SK-N-SH treated with all-trans-retinoic acid at 6 μM for 48 hours (cell line): ENCODE measurements around the gene MYLK4.

ENCODE experiments used
- ATAC-seq: fragments of 200-7000 bp; cut with Tn5 transposase; 3 replicates; pipeline ENCODE4 v1.9.1; 2020; ENCODE audit warnings: mild to moderate bottlenecking, moderate library complexity
- ARNTL ChIP-seq: fragments of 450-650 bp; formaldehyde crosslinking; IDR thresholded peaks from 2 replicates; pipeline ENCODE4 v1.5.0; 2020; ENCODE audit warnings: low read depth, mild to moderate bottlenecking, moderate library complexity, borderline replicate concordance
- BACH2 ChIP-seq: fragments of 250-450 bp; sonication (Bioruptor Pico); IDR thresholded peaks from 2 replicates; pipeline ENCODE4 v1.9.0; 2021; ENCODE audit warnings: mild to moderate bottlenecking, borderline replicate concordance
- CSDC2 ChIP-seq: fragments of 250-450 bp; sonication (Bioruptor Pico); IDR thresholded peaks from 2 replicates; pipeline ENCODE4 v1.5.0; 2020; ENCODE audit warnings: mild to moderate bottlenecking, moderate library complexity
- ESRRG ChIP-seq: fragments of 250-450 bp; sonication (Bioruptor Pico); IDR thresholded peaks from 2 replicates; pipeline ENCODE4 v1.6.1; 2021; ENCODE audit warnings: mild to moderate bottlenecking
- GLIS3 ChIP-seq: fragments of 250-450 bp; sonication (Bioruptor Pico); IDR thresholded peaks from 2 replicates; pipeline ENCODE4 v1.5.0; 2020; ENCODE audit warnings: mild to moderate bottlenecking, moderate library complexity
- ISL1 ChIP-seq: fragments of 250-450 bp; sonication (Bioruptor Pico); IDR thresholded peaks from 2 replicates; pipeline ENCODE4 v2.1.2; 2022; ENCODE audit warnings: mild to moderate bottlenecking, moderate library complexity
- OSR1 ChIP-seq: fragments of 250-450 bp; sonication (Bioruptor Pico); IDR thresholded peaks from 2 replicates; pipeline ENCODE4 v1.8.0; 2022; ENCODE audit warnings: moderate library complexity, mild to moderate bottlenecking, inconsistent platforms
- PPARA ChIP-seq: fragments of 250-450 bp; sonication (Bioruptor Pico); IDR thresholded peaks from 2 replicates; pipeline ENCODE4 v1.5.0; 2020; ENCODE audit warnings: mild to moderate bottlenecking, borderline replicate concordance
- RARB ChIP-seq: fragments of 250-450 bp; sonication (Bioruptor Pico); IDR thresholded peaks from 2 replicates; pipeline ENCODE4 v1.8.0; 2021; ENCODE audit warnings: mild to moderate bottlenecking, moderate library complexity
- SNAI2 ChIP-seq: fragments of 250-450 bp; sonication (Bioruptor Pico); IDR thresholded peaks from 2 replicates; pipeline ENCODE4 v1.5.0; 2020; ENCODE audit warnings: mild to moderate bottlenecking, moderate library complexity
- TCF4 ChIP-seq: fragments of 250-450 bp; sonication (Bioruptor Pico); IDR thresholded peaks from 2 replicates; pipeline ENCODE4 v1.8.0; 2021; ENCODE audit warnings: mild to moderate bottlenecking, moderate library complexity, borderline replicate concordance
- TOX ChIP-seq: fragments of 250-450 bp; sonication (Bioruptor Pico); IDR thresholded peaks from 2 replicates; pipeline ENCODE4 v1.8.0; 2021; ENCODE audit warnings: mild to moderate bottlenecking, moderate library complexity, borderline replicate concordance
- ZC3H10 ChIP-seq: fragments of 250-450 bp; sonication (Bioruptor Pico); IDR thresholded peaks from 2 replicates; pipeline ENCODE4 v1.5.1; 2021; ENCODE audit warnings: mild to moderate bottlenecking, moderate library complexity
- ZFP3 ChIP-seq: fragments of 250-450 bp; sonication (Bioruptor Pico); IDR thresholded peaks from 2 replicates; pipeline ENCODE4 v1.5.0; 2020; ENCODE audit warnings: mild to moderate bottlenecking, moderate library complexity
- ZFP30 ChIP-seq: fragments of 450-650 bp; formaldehyde crosslinking; IDR thresholded peaks from 2 replicates; pipeline ENCODE4 v1.5.0; 2022; ENCODE audit warnings: mild to moderate bottlenecking, moderate library complexity
- ZNF565 ChIP-seq: fragments of 450-650 bp; formaldehyde crosslinking; conservative IDR thresholded peaks from 2 replicates; pipeline ENCODE4 v1.5.0; 2020; ENCODE audit warnings: low read depth, mild to moderate bottlenecking, moderate library complexity
- ZNF70 ChIP-seq: fragments of 450-650 bp; formaldehyde crosslinking; IDR thresholded peaks from 2 replicates; pipeline ENCODE4 v1.5.0; 2020; ENCODE audit warnings: mild to moderate bottlenecking, moderate library complexity
- TF ChIP-seq, protein P1 (sequence below): fragments of 250-450 bp; sonication (Bioruptor Pico); IDR thresholded peaks from 2 replicates; pipeline ENCODE4 v1.8.0; 2020; ENCODE audit warnings: mild to moderate bottlenecking, moderate library complexity, borderline replicate concordance
- TF ChIP-seq, protein P2 (sequence below): fragments of 250-450 bp; sonication (Bioruptor Pico); IDR thresholded peaks from 2 replicates; pipeline ENCODE4 v1.5.0; 2020; ENCODE audit warnings: mild to moderate bottlenecking, moderate library complexity
- TF ChIP-seq, protein P3 (sequence below): fragments of 250-450 bp; sonication (Bioruptor Pico); IDR thresholded peaks from 2 replicates; pipeline ENCODE4 v1.5.1; 2021; ENCODE audit warnings: mild to moderate bottlenecking, moderate library complexity
- TF ChIP-seq, protein P4 (sequence below): fragments of 250-450 bp; sonication (Bioruptor Pico); IDR thresholded peaks from 2 replicates; pipeline ENCODE4 v1.8.0; 2021; ENCODE audit warnings: low read depth, mild to moderate bottlenecking, moderate library complexity, borderline replicate concordance
- TF ChIP-seq, protein P5 (sequence below): fragments of 250-450 bp; sonication (Bioruptor Pico); IDR thresholded peaks from 2 replicates; pipeline ENCODE4 v1.5.1; 2020; ENCODE audit warnings: low read depth, mild to moderate bottlenecking, moderate library complexity

The MYLK4 gene

DNA sequence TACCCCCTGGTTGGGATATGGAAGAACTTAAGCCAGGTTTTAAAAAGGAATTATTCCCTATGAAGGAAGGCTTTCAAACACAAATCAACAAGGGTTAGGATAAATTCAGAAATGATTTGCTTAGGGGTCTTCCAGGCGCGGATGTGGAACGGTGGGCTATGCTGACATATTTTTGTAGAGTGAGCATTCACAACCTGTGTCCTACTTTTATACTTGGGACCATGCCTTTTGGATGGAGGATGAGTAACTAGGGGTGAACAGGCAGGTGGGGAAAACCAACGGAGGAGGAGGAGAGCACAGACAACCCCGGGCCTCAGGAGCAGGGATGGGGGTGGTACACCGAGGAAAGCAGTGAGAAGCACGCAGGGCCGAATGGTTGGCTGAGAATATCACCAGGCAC, 5.9 kb downstream of the MYLK4 start:
- TF ChIP-seq SNAI2: no peak
- TF ChIP-seq RARB (CRISPR knock-in tag): no peak
- TF ChIP-seq GLIS3 (CRISPR knock-in tag): no peak
- TF ChIP-seq ZNF565 (CRISPR knock-in tag): no peak
- no peak for TF ChIP-seq ZFP30 (CRISPR knock-in tag)
- TF ChIP-seq BACH2 (CRISPR knock-in tag): no peak
- no peak for TF ChIP-seq CSDC2 (CRISPR knock-in tag)
- ATAC-seq: no peak

DNA sequence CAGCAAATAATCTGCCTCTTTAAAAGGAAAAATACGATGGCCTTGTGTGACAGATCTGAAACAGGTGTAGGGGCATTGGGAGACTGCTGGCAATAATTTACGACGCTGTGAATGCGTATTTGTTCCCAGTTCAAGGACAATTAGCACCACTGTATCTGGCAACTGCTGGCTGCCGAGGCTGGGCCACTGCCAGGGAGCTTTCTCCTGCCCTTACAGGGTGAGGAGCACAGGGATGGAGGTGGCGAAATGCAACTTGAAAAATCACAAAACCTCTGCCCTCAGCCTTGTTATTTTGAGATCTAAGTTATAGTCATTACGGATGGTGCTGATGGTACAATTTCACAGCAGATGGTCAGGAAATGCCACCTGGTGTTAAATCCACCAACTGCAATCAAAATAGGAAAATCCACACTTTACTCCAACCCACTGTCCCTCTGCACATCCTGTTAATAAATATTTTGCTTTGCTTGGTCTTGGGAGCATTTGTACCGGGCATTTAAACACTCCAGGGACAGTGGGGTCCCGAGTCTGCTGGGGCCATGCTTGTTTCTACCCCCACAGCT, 6.4 kb downstream of the MYLK4 start:
- ATAC-seq: peak; percentile 74
- no peak for TF ChIP-seq RARB (CRISPR knock-in tag)
- no peak for TF ChIP-seq GLIS3 (CRISPR knock-in tag)
- TF ChIP-seq, protein P1, sequence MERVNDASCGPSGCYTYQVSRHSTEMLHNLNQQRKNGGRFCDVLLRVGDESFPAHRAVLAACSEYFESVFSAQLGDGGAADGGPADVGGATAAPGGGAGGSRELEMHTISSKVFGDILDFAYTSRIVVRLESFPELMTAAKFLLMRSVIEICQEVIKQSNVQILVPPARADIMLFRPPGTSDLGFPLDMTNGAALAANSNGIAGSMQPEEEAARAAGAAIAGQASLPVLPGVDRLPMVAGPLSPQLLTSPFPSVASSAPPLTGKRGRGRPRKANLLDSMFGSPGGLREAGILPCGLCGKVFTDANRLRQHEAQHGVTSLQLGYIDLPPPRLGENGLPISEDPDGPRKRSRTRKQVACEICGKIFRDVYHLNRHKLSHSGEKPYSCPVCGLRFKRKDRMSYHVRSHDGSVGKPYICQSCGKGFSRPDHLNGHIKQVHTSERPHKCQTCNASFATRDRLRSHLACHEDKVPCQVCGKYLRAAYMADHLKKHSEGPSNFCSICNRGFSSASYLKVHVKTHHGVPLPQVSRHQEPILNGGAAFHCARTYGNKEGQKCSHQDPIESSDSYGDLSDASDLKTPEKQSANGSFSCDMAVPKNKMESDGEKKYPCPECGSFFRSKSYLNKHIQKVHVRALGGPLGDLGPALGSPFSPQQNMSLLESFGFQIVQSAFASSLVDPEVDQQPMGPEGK (CRISPR knock-in tag): no peak
- no peak for TF ChIP-seq TCF4
- TF ChIP-seq OSR1 (CRISPR knock-in tag): no peak
- TF ChIP-seq ARNTL: no peak
- no peak for TF ChIP-seq TOX (CRISPR knock-in tag)
- TF ChIP-seq, protein P2, sequence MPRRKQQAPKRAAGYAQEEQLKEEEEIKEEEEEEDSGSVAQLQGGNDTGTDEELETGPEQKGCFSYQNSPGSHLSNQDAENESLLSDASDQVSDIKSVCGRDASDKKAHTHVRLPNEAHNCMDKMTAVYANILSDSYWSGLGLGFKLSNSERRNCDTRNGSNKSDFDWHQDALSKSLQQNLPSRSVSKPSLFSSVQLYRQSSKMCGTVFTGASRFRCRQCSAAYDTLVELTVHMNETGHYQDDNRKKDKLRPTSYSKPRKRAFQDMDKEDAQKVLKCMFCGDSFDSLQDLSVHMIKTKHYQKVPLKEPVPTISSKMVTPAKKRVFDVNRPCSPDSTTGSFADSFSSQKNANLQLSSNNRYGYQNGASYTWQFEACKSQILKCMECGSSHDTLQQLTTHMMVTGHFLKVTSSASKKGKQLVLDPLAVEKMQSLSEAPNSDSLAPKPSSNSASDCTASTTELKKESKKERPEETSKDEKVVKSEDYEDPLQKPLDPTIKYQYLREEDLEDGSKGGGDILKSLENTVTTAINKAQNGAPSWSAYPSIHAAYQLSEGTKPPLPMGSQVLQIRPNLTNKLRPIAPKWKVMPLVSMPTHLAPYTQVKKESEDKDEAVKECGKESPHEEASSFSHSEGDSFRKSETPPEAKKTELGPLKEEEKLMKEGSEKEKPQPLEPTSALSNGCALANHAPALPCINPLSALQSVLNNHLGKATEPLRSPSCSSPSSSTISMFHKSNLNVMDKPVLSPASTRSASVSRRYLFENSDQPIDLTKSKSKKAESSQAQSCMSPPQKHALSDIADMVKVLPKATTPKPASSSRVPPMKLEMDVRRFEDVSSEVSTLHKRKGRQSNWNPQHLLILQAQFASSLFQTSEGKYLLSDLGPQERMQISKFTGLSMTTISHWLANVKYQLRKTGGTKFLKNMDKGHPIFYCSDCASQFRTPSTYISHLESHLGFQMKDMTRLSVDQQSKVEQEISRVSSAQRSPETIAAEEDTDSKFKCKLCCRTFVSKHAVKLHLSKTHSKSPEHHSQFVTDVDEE (CRISPR knock-in tag): no peak
- no peak for TF ChIP-seq ZC3H10 (CRISPR knock-in tag)
- no peak for TF ChIP-seq ZFP30 (CRISPR knock-in tag)
- TF ChIP-seq ESRRG: no peak
- TF ChIP-seq PPARA (CRISPR knock-in tag): no peak
- TF ChIP-seq, protein P3, sequence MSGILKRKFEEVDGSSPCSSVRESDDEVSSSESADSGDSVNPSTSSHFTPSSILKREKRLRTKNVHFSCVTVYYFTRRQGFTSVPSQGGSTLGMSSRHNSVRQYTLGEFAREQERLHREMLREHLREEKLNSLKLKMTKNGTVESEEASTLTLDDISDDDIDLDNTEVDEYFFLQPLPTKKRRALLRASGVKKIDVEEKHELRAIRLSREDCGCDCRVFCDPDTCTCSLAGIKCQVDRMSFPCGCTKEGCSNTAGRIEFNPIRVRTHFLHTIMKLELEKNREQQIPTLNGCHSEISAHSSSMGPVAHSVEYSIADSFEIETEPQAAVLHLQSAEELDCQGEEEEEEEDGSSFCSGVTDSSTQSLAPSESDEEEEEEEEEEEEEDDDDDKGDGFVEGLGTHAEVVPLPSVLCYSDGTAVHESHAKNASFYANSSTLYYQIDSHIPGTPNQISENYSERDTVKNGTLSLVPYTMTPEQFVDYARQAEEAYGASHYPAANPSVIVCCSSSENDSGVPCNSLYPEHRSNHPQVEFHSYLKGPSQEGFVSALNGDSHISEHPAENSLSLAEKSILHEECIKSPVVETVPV (CRISPR knock-in tag): no peak
- no peak for TF ChIP-seq ZNF70 (CRISPR knock-in tag)
- no peak for TF ChIP-seq ISL1 (CRISPR knock-in tag)
- TF ChIP-seq ZNF565 (CRISPR knock-in tag): no peak
- no peak for TF ChIP-seq BACH2 (CRISPR knock-in tag)
- TF ChIP-seq, protein P4, sequence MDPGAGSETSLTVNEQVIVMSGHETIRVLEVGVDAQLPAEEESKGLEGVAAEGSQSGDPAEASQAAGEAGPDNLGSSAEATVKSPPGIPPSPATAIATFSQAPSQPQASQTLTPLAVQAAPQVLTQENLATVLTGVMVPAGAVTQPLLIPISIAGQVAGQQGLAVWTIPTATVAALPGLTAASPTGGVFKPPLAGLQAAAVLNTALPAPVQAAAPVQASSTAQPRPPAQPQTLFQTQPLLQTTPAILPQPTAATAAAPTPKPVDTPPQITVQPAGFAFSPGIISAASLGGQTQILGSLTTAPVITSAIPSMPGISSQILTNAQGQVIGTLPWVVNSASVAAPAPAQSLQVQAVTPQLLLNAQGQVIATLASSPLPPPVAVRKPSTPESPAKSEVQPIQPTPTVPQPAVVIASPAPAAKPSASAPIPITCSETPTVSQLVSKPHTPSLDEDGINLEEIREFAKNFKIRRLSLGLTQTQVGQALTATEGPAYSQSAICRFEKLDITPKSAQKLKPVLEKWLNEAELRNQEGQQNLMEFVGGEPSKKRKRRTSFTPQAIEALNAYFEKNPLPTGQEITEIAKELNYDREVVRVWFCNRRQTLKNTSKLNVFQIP (CRISPR knock-in tag): no peak
- no peak for TF ChIP-seq SNAI2
- no peak for TF ChIP-seq ZFP3

DNA sequence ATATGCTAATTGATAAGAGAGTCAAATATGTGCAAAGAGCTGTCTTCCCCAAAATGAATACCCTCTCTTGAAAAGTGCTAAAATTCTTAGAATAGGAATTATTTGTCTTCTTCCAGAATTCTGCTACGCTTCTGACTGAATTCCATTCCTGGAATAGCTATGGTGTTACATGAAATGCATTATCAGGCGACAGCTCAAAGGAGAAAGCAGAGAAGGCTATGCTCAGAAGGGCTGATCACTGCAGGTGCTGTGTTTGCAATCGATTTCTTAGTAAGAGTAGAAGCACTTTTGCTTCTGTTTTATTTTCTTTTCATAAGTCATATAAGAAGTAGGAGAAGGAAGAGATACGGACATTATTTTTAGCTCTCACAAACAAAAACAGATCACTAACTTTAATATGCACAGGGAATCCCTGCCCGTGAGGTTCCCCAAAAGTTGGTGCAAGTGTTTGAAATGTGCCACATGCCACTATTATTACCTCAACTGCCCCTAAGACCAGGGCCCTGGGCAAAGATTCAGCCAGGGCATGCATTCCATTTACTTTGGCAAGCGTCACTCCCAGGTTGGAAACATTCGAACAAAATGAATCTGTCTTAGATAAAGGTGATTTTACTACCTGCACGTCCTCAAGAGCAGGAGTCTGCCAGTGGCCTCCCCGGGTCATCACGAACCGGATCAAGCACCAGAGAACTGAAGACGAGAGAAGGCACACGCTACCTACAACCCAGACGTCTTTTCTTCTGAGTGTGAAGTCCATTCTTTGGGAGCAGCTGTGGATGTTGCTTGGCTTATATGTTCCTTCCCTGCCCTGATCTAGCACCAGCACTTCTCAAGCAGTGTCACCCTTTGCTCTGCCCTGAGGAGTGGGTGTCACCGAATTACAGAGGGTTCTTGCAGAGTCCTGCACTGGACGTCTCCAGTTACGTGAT, 7.2 kb downstream of the MYLK4 start:
- no peak for ATAC-seq
- TF ChIP-seq, protein P1 (CRISPR knock-in tag): no peak
- TF ChIP-seq ZC3H10 (CRISPR knock-in tag): no peak
- no peak for TF ChIP-seq ARNTL
- TF ChIP-seq PPARA (CRISPR knock-in tag): no peak
- TF ChIP-seq GLIS3 (CRISPR knock-in tag): no peak
- TF ChIP-seq, protein P3 (CRISPR knock-in tag): no peak
- no peak for TF ChIP-seq RARB (CRISPR knock-in tag)
- TF ChIP-seq ISL1 (CRISPR knock-in tag): no peak
- no peak for TF ChIP-seq TOX (CRISPR knock-in tag)
- no peak for TF ChIP-seq BACH2 (CRISPR knock-in tag)
- TF ChIP-seq, protein P5, sequence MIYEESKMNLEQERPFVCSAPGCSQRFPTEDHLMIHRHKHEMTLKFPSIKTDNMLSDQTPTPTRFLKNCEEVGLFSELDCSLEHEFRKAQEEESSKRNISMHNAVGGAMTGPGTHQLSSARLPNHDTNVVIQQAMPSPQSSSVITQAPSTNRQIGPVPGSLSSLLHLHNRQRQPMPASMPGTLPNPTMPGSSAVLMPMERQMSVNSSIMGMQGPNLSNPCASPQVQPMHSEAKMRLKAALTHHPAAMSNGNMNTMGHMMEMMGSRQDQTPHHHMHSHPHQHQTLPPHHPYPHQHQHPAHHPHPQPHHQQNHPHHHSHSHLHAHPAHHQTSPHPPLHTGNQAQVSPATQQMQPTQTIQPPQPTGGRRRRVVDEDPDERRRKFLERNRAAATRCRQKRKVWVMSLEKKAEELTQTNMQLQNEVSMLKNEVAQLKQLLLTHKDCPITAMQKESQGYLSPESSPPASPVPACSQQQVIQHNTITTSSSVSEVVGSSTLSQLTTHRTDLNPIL: no peak
- TF ChIP-seq SNAI2: no peak
